Measurements from ENCODE around the gene GPR158. TPM values are rescaled to one million over a fixed set of nuclear protein-coding genes. Genes with fewer than 3 reads are reported as not detected.

GPR158 gene
- total RNA-seq, 3 donors from 2014 or later (not counting 1 experiment from before 2014, with no cell fraction given), result not detected

- DNase-seq, result no peak
- Mint-ChIP-seq H3K4me1 (no peaks in the 10 kb centered on the region), H3K9me3 (peaks cover 2% of the 10 kb centered on the region in 2 donors), H3K27me3 (ENCODE audit: low read depth in 2 of 2) (no peaks in the 10 kb centered on the region), H3K4me3 (no peak overlapping the region), H3K36me3 (no peaks in the 10 kb centered on the region), H3K27ac (no peak overlapping the region)
- Histone ChIP-seq H3K9me3 (ENCODE audit: control insufficient read depth, insufficient read depth, low read length) (no peaks in the 10 kb centered on the region), H3K36me3 (ENCODE audit: control insufficient read depth, insufficient read depth, low read length) (no peaks in the 10 kb centered on the region), H3K4me1 (ENCODE audit: control insufficient read depth, insufficient read depth, low read length) (no peaks in the 10 kb centered on the region), H3K27ac (ENCODE audit: low read length) (no peak overlapping the region), H3K4me3 (ENCODE audit: low read length) (no peak overlapping the region), H3K27me3 (ENCODE audit: control insufficient read depth, insufficient read depth, low read length) (no peaks in the 10 kb centered on the region)
- ATAC-seq, result no peak
- TF ChIP-seq, protein P1, sequence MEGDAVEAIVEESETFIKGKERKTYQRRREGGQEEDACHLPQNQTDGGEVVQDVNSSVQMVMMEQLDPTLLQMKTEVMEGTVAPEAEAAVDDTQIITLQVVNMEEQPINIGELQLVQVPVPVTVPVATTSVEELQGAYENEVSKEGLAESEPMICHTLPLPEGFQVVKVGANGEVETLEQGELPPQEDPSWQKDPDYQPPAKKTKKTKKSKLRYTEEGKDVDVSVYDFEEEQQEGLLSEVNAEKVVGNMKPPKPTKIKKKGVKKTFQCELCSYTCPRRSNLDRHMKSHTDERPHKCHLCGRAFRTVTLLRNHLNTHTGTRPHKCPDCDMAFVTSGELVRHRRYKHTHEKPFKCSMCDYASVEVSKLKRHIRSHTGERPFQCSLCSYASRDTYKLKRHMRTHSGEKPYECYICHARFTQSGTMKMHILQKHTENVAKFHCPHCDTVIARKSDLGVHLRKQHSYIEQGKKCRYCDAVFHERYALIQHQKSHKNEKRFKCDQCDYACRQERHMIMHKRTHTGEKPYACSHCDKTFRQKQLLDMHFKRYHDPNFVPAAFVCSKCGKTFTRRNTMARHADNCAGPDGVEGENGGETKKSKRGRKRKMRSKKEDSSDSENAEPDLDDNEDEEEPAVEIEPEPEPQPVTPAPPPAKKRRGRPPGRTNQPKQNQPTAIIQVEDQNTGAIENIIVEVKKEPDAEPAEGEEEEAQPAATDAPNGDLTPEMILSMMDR (IDR thresholded peaks at IDR 0.05), result no peak
- intact Hi-C loops (cut with micrococcal nuclease), result no loop called here
- WGBS (ENCODE audit: insufficient coverage), result 46% methylated on average over 2 of the region's 2 CpGs
Observed at GRCh38 chr10:25633542-25633941, 458.7 kb downstream of the GPR158 start.

DNA sequence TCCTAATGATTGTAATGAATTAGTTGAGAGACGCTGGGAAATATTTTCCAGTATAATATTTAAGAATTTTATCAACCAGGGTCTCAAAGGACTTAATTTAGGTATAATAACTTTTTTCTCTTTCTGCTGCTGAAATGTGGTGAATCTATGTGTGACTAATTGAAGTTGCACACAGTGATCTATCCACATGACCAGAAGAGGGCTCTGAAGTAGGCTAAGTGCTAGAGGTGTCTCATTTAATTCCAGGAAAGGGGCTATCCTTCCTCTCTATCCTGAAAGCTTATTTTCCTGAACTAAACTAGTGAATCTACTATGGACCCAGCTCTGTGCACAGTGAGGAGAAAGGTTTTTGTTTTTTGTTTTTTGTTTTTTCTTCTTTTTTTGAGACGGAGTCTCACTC lies 464.8 kb downstream of the GPR158 start:
- no peak overlapping the region for H3K27ac ChIP-seq (ENCODE audit: low read length)

DNA sequence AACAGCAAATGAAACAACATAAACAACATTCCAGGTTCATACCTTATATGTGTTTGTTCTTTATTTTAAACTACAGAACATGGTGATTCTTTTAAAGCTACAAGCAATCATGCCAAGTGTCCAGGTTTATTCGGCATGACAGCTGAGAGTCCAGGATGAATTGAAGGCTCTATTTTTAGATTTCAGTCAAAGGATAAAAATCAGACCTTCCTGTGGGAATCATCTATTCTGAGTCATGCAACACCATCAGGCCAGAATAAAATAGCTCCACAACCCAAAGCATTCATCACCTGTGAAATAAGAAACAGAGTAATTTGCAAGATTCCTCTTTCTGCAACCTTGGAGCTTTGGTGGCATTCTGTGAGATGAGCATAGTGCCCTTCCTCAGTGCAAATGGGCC lies 466.8 kb downstream of the GPR158 start:
- WGBS (ENCODE audit: insufficient coverage), result 86% methylated on average over 1 of the region's 1 CpG
- no peaks in the 10 kb centered on the region for H3K36me3 ChIP-seq (ENCODE audit: control insufficient read depth, insufficient read depth, low read length)
- H3K4me1 ChIP-seq (ENCODE audit: control insufficient read depth, insufficient read depth, low read length), result no peaks in the 10 kb centered on the region
- Mint-ChIP-seq H3K4me1 (no peaks in the 10 kb centered on the region), H3K27ac (no peak overlapping the region), H3K36me3 (no peaks in the 10 kb centered on the region), H3K4me3 (no peak overlapping the region), H3K9me3 (peaks cover 0 to 3% of the 10 kb centered on the region in 2 donors), H3K27me3 (ENCODE audit: low read depth in 2 of 2) (no peaks in the 10 kb centered on the region)
- H3K27me3 ChIP-seq (ENCODE audit: control insufficient read depth, insufficient read depth, low read length), result no peaks in the 10 kb centered on the region
- no peak overlapping the region for H3K27ac ChIP-seq (ENCODE audit: low read length)
- no peak for DNase-seq
- intact Hi-C loops (cut with micrococcal nuclease), result no loop called here
- no peaks in the 10 kb centered on the region for H3K9me3 ChIP-seq (ENCODE audit: control insufficient read depth, insufficient read depth, low read length)
- no peak overlapping the region for H3K4me3 ChIP-seq (ENCODE audit: low read length)
- no peak for ATAC-seq
- TF ChIP-seq, protein P1 (IDR thresholded peaks at IDR 0.05), result no peak

More for the DNA sequence above, 464.8 kb downstream of the GPR158 start:
- no peak for DNase-seq
- Mint-ChIP-seq H3K36me3 (no peaks in the 10 kb centered on the region), H3K4me1 (no peaks in the 10 kb centered on the region), H3K9me3 (peaks cover 0 to 3% of the 10 kb centered on the region in 2 donors), H3K4me3 (no peak overlapping the region), H3K27ac (no peak overlapping the region), H3K27me3 (ENCODE audit: low read depth in 2 of 2) (no peaks in the 10 kb centered on the region)
- TF ChIP-seq, protein P1 (IDR thresholded peaks at IDR 0.05), result no peak
- no peaks in the 10 kb centered on the region for H3K9me3 ChIP-seq (ENCODE audit: control insufficient read depth, insufficient read depth, low read length)
- 100% methylated on average over 1 of the region's 2 CpGs for WGBS (ENCODE audit: insufficient coverage)
- no peaks in the 10 kb centered on the region for H3K27me3 ChIP-seq (ENCODE audit: control insufficient read depth, insufficient read depth, low read length)
- no peak for ATAC-seq
- no peak overlapping the region for H3K4me3 ChIP-seq (ENCODE audit: low read length)
- no peaks in the 10 kb centered on the region for H3K36me3 ChIP-seq (ENCODE audit: control insufficient read depth, insufficient read depth, low read length)
- H3K4me1 ChIP-seq (ENCODE audit: control insufficient read depth, insufficient read depth, low read length), result no peaks in the 10 kb centered on the region
- intact Hi-C loops (cut with micrococcal nuclease), result no loop called here

DNA sequence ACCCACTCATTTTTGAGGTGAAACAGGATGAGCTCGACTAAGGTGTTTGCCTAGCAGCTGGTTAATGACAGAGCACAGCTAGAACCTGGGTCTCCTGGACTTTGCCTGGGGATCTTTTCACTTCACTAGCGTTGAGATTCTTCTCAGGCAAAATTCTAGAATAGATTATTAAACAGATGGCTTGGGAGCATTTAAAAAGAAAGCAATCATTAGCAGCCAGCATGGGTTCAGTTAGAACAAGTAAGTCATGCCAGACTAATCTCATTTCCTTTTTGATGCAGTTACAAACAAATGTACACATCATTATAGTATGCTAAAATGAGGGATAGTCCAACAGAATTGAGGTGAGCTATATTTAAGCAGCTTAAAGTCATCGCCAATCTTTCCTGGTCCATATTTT lies 467.9 kb downstream of the GPR158 start:
- no peaks in the 10 kb centered on the region for H3K27me3 Mint-ChIP-seq (ENCODE audit: low read depth in 2 of 2)
- H3K9me3 Mint-ChIP-seq, result peaks cover 0 to 3% of the 10 kb centered on the region in 2 donors
- H3K4me3 Mint-ChIP-seq, result no peak overlapping the region
- WGBS (ENCODE audit: insufficient coverage), result 81% methylated on average over 3 of the region's 3 CpGs
- DNase-seq (no peak), ATAC-seq (no peak)
- TF ChIP-seq, protein P1 (IDR thresholded peaks at IDR 0.05), result no peak
- no peaks in the 10 kb centered on the region for H3K9me3 ChIP-seq (ENCODE audit: control insufficient read depth, insufficient read depth, low read length)
- H3K27me3 ChIP-seq (ENCODE audit: control insufficient read depth, insufficient read depth, low read length), result no peaks in the 10 kb centered on the region
- intact Hi-C loops (cut with micrococcal nuclease), result no loop called here
- H3K27ac Mint-ChIP-seq, result no peak overlapping the region
- no peaks in the 10 kb centered on the region for H3K4me1 Mint-ChIP-seq
- H3K4me1 ChIP-seq (ENCODE audit: control insufficient read depth, insufficient read depth, low read length), result no peaks in the 10 kb centered on the region
- no peaks in the 10 kb centered on the region for H3K36me3 ChIP-seq (ENCODE audit: control insufficient read depth, insufficient read depth, low read length)
- H3K36me3 Mint-ChIP-seq, result no peaks in the 10 kb centered on the region
- H3K27ac ChIP-seq (ENCODE audit: low read length), result no peak overlapping the region
- H3K4me3 ChIP-seq (ENCODE audit: low read length), result no peak overlapping the region

Data from natural killer cell (primary cell).